A673 (cell line): ENCODE results near the gene FAHD2B.
"Not testable (repeated sequence)": the region's sequence is repeated elsewhere in the genome, so short reads cannot be mapped to it uniquely, and the experiment has no call there.

ENCODE experiments used
- EZH2 ChIP-seq: fragments of 200-600 bp; sonication (generic); IDR thresholded peaks from 2 replicates; pipeline ENCODE4 v1.6.1; 2017; ENCODE audit warnings: borderline replicate concordance, low read depth, mild to moderate bottlenecking, mixed read lengths, antibody characterized with exemption, low read length; ENCODE audit not compliant: poor library complexity, severe bottlenecking
- TF ChIP-seq, protein P1 (sequence below): fragments of 300-800, 200-600 bp; sonication (generic); conservative IDR thresholded peaks from 2 replicates; pipeline ENCODE4 v1.5.1; 2017; ENCODE audit warnings: low read depth, mild to moderate bottlenecking, antibody characterized with exemption, low read length, moderate library complexity, mixed read lengths

DNA sequence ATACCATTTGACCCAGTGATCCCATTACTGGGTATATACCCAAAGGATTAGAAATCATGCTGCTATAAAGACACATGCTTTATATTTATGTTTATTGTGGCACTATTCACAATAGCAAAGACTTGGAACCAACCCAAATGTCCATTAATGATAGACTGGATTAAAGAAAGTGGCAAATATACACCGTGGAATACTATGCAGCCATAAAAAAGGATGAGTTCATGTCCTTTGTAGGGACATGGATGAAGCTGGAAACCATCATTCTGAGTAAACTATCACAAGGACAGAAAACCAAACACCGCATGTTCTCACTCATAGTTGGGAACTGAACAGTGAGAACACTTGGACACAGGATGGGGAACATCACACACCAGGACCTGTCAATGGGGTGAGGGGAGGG, 12.2 kb upstream of the FAHD2B start:
- TF ChIP-seq EZH2: not testable (repeated sequence)
- TF ChIP-seq, protein P1, sequence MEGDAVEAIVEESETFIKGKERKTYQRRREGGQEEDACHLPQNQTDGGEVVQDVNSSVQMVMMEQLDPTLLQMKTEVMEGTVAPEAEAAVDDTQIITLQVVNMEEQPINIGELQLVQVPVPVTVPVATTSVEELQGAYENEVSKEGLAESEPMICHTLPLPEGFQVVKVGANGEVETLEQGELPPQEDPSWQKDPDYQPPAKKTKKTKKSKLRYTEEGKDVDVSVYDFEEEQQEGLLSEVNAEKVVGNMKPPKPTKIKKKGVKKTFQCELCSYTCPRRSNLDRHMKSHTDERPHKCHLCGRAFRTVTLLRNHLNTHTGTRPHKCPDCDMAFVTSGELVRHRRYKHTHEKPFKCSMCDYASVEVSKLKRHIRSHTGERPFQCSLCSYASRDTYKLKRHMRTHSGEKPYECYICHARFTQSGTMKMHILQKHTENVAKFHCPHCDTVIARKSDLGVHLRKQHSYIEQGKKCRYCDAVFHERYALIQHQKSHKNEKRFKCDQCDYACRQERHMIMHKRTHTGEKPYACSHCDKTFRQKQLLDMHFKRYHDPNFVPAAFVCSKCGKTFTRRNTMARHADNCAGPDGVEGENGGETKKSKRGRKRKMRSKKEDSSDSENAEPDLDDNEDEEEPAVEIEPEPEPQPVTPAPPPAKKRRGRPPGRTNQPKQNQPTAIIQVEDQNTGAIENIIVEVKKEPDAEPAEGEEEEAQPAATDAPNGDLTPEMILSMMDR: not testable (repeated sequence)
